ENCODE data around the gene TMEM233. TPM values are rescaled to one million over a fixed set of nuclear protein-coding genes. Genes with fewer than 3 reads are reported as not detected.

Gene TMEM233
- total RNA-seq, 6 donors from 2014 or later, result 0.11 to 1.1 (median 0.44) TPM; not detected in 2

DNA sequence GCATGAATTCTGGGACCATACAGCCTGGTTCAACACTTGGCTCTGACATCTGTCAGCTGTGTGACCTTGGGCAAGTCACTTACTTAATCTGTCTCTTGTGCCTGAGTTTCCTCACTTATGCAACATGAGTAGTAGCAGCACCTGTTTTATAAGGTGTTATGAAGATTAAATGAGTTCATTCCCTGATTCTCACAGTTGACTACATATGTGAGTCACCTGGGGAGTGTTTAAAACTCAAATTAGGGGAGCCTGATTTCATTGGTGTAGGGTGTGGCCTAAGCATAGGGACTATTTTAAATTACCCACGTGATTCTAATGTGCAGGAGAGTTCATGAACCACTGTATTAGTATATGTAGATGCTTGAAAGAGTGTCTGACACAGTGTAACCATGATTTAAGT, 36.7 kb upstream of the TMEM233 start:
- ATAC-seq (ENCODE audit: low FRiP score in 2 of 2), result no peak
- H3K36me3 ChIP-seq, result no peaks in the 10 kb centered on the region

DNA sequence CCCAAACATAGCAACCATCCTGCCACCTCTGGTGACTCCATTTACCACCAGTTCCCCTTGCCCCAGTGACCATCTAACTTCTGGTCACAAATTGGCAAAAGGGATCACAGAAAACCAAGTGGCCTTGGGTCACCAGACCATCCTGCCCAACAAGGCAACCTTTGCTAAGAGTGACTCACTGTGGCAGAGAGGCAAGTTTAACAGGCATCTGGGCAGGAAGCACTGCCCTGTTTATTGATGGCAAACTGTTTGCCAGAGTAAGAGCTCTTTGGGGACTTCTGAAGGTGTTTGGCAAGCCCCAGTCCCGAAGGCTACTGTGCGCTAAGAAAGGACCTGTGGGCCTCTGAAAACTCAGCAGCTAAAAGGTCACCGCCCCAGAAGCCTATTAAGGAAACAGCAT, 28.2 kb upstream of the TMEM233 start:
- DNase-seq, result no peak
- Histone ChIP-seq H3K4me3 (no peak overlapping the region), H3K9me3 (no peaks in the 10 kb centered on the region), H3K36me3 (no peaks in the 10 kb centered on the region), H3K4me1 (no peaks in the 10 kb centered on the region), H3K27me3 (no peaks in the 10 kb centered on the region), H3K27ac (no peak overlapping the region)
- 91 to 95% methylated on average over 3 of the region's 3 CpGs for WGBS, 2 donors
- TF ChIP-seq, protein P1, sequence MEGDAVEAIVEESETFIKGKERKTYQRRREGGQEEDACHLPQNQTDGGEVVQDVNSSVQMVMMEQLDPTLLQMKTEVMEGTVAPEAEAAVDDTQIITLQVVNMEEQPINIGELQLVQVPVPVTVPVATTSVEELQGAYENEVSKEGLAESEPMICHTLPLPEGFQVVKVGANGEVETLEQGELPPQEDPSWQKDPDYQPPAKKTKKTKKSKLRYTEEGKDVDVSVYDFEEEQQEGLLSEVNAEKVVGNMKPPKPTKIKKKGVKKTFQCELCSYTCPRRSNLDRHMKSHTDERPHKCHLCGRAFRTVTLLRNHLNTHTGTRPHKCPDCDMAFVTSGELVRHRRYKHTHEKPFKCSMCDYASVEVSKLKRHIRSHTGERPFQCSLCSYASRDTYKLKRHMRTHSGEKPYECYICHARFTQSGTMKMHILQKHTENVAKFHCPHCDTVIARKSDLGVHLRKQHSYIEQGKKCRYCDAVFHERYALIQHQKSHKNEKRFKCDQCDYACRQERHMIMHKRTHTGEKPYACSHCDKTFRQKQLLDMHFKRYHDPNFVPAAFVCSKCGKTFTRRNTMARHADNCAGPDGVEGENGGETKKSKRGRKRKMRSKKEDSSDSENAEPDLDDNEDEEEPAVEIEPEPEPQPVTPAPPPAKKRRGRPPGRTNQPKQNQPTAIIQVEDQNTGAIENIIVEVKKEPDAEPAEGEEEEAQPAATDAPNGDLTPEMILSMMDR (IDR thresholded peaks at IDR 0.05), result no peak
- TF ChIP-seq POLR2AphosphoS5 (IDR thresholded peaks at IDR 0.05), result no peak
- no peak for TF ChIP-seq EP300 (IDR thresholded peaks at IDR 0.05)
- no peak for TF ChIP-seq POLR2A (IDR thresholded peaks at IDR 0.05)
- no peak for ATAC-seq (ENCODE audit: low FRiP score in 2 of 2)

More for the DNA sequence above, 36.7 kb upstream of the TMEM233 start:
- Histone ChIP-seq H3K4me3 (no peak overlapping the region), H3K4me1 (no peaks in the 10 kb centered on the region), H3K9me3 (no peaks in the 10 kb centered on the region), H3K27me3 (no peaks in the 10 kb centered on the region), H3K27ac (no peak overlapping the region)
- TF ChIP-seq, protein P1 (IDR thresholded peaks at IDR 0.05), result no peak
- TF ChIP-seq POLR2AphosphoS5 (IDR thresholded peaks at IDR 0.05), result no peak
- no peak for TF ChIP-seq POLR2A (IDR thresholded peaks at IDR 0.05)
- TF ChIP-seq EP300 (IDR thresholded peaks at IDR 0.05), result no peak
- 29 to 52% methylated on average over 1 of the region's 1 CpG for WGBS, 2 donors
- DNase-seq, result no peak

DNA sequence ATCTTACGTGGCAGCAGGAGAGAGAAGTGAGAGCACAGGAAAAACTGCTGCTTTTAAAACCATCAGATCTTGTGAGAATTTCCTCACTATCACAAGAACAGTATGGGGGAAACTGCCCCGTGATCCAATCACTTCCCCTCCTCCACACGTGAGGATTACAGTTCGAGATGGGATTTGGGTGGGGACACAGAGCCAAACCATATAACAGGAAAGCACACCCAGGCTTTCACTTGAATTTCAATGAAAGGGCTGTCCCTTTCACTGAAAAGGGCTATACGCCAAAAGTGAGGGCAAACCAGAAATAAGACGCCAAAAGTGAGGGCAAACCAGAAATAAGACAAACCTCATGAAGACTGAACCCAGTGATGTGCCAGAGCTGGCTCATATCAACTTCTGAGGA, 22.8 kb upstream of the TMEM233 start:
- WGBS, 2 donors, result 71 to 81% methylated on average over 6 of the region's 6 CpGs
- no peaks in the 10 kb centered on the region for H3K9me3 ChIP-seq
- TF ChIP-seq EP300 (IDR thresholded peaks at IDR 0.05), result no peak
- no peak for TF ChIP-seq POLR2AphosphoS5 (IDR thresholded peaks at IDR 0.05)
- TF ChIP-seq, protein P1 (IDR thresholded peaks at IDR 0.05), result no peak
- no peak for TF ChIP-seq POLR2A (IDR thresholded peaks at IDR 0.05)
- H3K27ac ChIP-seq, result no peak overlapping the region
- no peaks in the 10 kb centered on the region for H3K4me1 ChIP-seq
- DNase-seq, result no peak
- no peak for ATAC-seq (ENCODE audit: low FRiP score in 2 of 2)
- H3K4me3 ChIP-seq, result no peak overlapping the region
- H3K36me3 ChIP-seq, result no peaks in the 10 kb centered on the region
- no peaks in the 10 kb centered on the region for H3K27me3 ChIP-seq

DNA sequence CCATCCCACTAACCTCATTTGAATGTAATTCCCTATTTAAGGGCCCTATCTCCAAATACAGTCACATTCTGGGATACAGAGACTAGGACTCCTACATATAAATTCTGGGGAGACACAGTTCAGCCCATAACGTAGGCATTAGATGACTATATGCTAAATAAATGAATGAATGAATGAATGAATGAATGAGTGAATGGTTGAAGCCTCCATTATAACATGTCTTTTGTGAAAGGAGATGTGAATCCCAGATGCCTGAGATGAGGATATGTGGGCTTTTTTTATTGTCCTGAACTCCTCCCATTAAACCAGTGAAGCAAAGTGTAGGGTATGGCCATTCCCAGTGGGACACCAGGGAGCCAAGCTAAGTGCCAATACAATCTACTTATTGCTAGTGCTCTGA, 20.5 kb upstream of the TMEM233 start:
- Histone ChIP-seq H3K27ac (no peak overlapping the region), H3K27me3 (no peaks in the 10 kb centered on the region), H3K4me1 (no peaks in the 10 kb centered on the region), H3K36me3 (no peaks in the 10 kb centered on the region), H3K9me3 (no peaks in the 10 kb centered on the region), H3K4me3 (no peak overlapping the region)
- 89 to 92% methylated on average over 1 of the region's 1 CpG for WGBS, 2 donors
- DNase-seq, result no peak
- TF ChIP-seq POLR2A (IDR thresholded peaks at IDR 0.05) (no peak), POLR2AphosphoS5 (IDR thresholded peaks at IDR 0.05) (no peak)
- ATAC-seq (ENCODE audit: low FRiP score in 2 of 2), result no peak

DNA sequence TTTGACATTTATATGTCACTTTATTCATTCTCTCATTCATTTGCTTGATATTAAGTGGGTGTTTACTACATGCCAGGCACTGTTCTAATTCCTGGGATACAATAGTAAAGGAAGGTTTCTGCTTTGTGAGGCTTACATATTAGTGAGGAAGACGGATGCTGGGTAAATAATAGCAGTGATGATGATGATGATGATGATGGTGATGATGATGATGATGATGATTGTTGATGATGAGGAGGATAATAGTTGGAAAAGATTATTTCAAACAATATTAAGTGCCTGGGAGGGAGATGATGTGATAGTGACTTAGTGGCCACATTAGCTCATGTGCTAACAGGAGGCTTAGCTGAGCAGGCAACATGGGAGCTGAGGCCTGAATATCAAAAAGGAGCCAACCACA, 19.3 kb upstream of the TMEM233 start:
- Histone ChIP-seq H3K36me3 (no peaks in the 10 kb centered on the region), H3K4me3 (no peak overlapping the region), H3K27ac (no peak overlapping the region), H3K4me1 (no peaks in the 10 kb centered on the region), H3K27me3 (no peaks in the 10 kb centered on the region), H3K9me3 (no peaks in the 10 kb centered on the region)
- ATAC-seq (ENCODE audit: low FRiP score in 2 of 2), result no peak
- TF ChIP-seq POLR2A (IDR thresholded peaks at IDR 0.05) (no peak), POLR2AphosphoS5 (IDR thresholded peaks at IDR 0.05) (no peak), EP300 (IDR thresholded peaks at IDR 0.05) (no peak)
- TF ChIP-seq, protein P1 (IDR thresholded peaks at IDR 0.05), result no peak
- 87 to 90% methylated on average over 1 of the region's 1 CpG for WGBS, 2 donors
- DNase-seq, result no peak

Data from upper lobe of left lung (tissue), 6 donors.